ENCODE measurements around the gene IRAK2. TPM values are rescaled to one million over a fixed set of nuclear protein-coding genes. Genes with fewer than 3 reads are reported as not detected.

The IRAK2 gene
- total and polyA plus RNA-seq, 2 of the 8 experiments (the other 6 are each of a cell fraction or from before 2014, with no cell fraction given): 1.5 TPM

- no peak for FAIRE-seq
- no peak overlapping the region for H2BK15ac ChIP-seq (ENCODE audit: low read length)
- no peaks in the 10 kb centered on the region for H3K9me3 ChIP-seq (ENCODE audit: insufficient read depth in 2 of 2, low read depth in 1 of 2, low read length in 1 of 2)
- H3K4ac ChIP-seq (replicated peaks; ENCODE audit: insufficient read length, low read depth, low read length): no peak overlapping the region
- POLR2A ChIA-PET (ENCODE audit: partially characterized antibody): interaction anchor here (1.6 kb wide), 1 partner anchor 18 kb away, joined by 3 read pairs; no protein-coding TSS in a partner anchor
- H4K8ac ChIP-seq (ENCODE audit: extremely low read depth, insufficient read depth, low read length): no peak overlapping the region
- no peaks in the 10 kb centered on the region for H3K27me3 ChIP-seq (replicated peaks in 1 of 4; ENCODE audit: control insufficient read depth in 3 of 4, extremely low read depth in 1 of 4, insufficient read depth in 3 of 4, low read length in 3 of 4)
- no peak overlapping the region for H2AK5ac ChIP-seq (ENCODE audit: low read depth, low read length)
- peaks cover 2% of the 10 kb centered on the region; the same call in 1 of the 2 replicates for H3K23me2 ChIP-seq (ENCODE audit: low read depth, low read length)
- no peak overlapping the region for H2AFZ ChIP-seq (ENCODE audit: low read length)
- CTCF ChIA-PET (ENCODE audit: partially characterized antibody): interaction anchor here (0.9 to 6.3 kb wide), 10 partner anchors 9 to 68 kb away, joined by 3 to 38 read pairs (median 7); partner anchors contain the start of gene IRAK2
- H4K91ac ChIP-seq (replicated peaks; ENCODE audit: insufficient read length, low read length): no peak overlapping the region
- no peak overlapping the region for H3K23ac ChIP-seq (ENCODE audit: insufficient read length)
- no peaks in the 10 kb centered on the region for H3K79me2 ChIP-seq (ENCODE audit: control insufficient read depth in 1 of 2, insufficient read depth in 2 of 2, low read length in 2 of 2)
- H3K18ac ChIP-seq (ENCODE audit: extremely low read depth, low read length): no peak overlapping the region
- no peak overlapping the region for H2BK120ac ChIP-seq (replicated peaks; ENCODE audit: low read depth, low read length)
- H3K36me3 ChIP-seq (ENCODE audit: control insufficient read depth in 2 of 4, insufficient read depth in 4 of 4, low read length in 3 of 4): no peaks in the 10 kb centered on the region
- H2BK12ac ChIP-seq (ENCODE audit: low read depth, low read length): no peak overlapping the region
- H3K14ac ChIP-seq (ENCODE audit: insufficient read length): no peak overlapping the region
- peaks cover 0 to 7% (median 0%) of the 10 kb centered on the region in 4 experiments; a peak in 1 of 7 replicates for H3K4me1 ChIP-seq (replicated peaks in 1 of 4; ENCODE audit: control insufficient read depth in 3 of 4, insufficient read depth in 4 of 4, low read length in 3 of 4)
- no peak overlapping the region for H3K4me3 ChIP-seq (ENCODE audit: extremely low read depth in 1 of 4, insufficient read depth in 2 of 4, low read depth in 3 of 4, low read length in 4 of 4)
- no peak overlapping the region for H3K56ac ChIP-seq (replicated peaks; ENCODE audit: insufficient read length, low read depth, low read length)
- no peaks in the 10 kb centered on the region for H4K20me1 ChIP-seq (replicated peaks in 1 of 2; ENCODE audit: control insufficient read depth in 1 of 2, insufficient read depth in 2 of 2, low read length in 2 of 2)
- 89% methylated on average over 11 of the region's 11 CpGs; no CpG with 5 or more reads in 1 of the 2 experiments for WGBS, 2 experiments (ENCODE audit: extremely low coverage in 1 of 2, insufficient coverage in 1 of 2, insufficient read length in 1 of 2, insufficient replicate concordance in 2 of 2, low coverage in 1 of 2, low lambda C conversion rate in 2 of 2, missing lambda C conversion rate in 1 of 2)
- no peak overlapping the region for H4K5ac ChIP-seq (ENCODE audit: insufficient read length, low read depth, low read length)
- no peak overlapping the region for H2BK20ac ChIP-seq (ENCODE audit: low read length)
- no peak for DNase-seq (ENCODE audit: low read depth in 1 of 2, low spot score in 2 of 2)
- H3K9ac ChIP-seq (replicated peaks in 1 of 4; ENCODE audit: extremely low read depth in 1 of 4, low read depth in 3 of 4, low read length in 3 of 4): no peak overlapping the region
- H3K4me2 ChIP-seq (ENCODE audit: insufficient read depth in 1 of 2, low read depth in 2 of 2, low read length in 2 of 2): no peak overlapping the region
- no peaks in the 10 kb centered on the region for H3K79me1 ChIP-seq (ENCODE audit: low read depth, low read length)
- no peak overlapping the region for H2BK5ac ChIP-seq (ENCODE audit: low read depth, low read length)
- no peak for TF ChIP-seq YY1 (IDR thresholded peaks at IDR 0.05; ENCODE audit: low read depth, low read length)
- no peak overlapping the region for H3K27ac ChIP-seq (ENCODE audit: low read depth, low read length)
These were observed 29.8 kb downstream of the IRAK2 start for GRCh38 chr3:10194328-10195071.

All from H1 (cell line).